H9 (cell line): ENCODE results near the gene SPTBN4. TPM values are rescaled to one million over a fixed set of nuclear protein-coding genes. Genes with fewer than 3 reads are reported as not detected.

Experiments
- DNase-seq: peaks from one replicate; pipeline ENCODE4 v3.0.0-alpha.2; 2017
- H2AFZ ChIP-seq: one replicate; pipeline ENCODE4 v1.6.1; 2013; ENCODE audit warnings: mild to moderate bottlenecking, low read length, control low read depth, moderate library complexity
- H2AK5ac ChIP-seq: 2 replicates; pipeline ENCODE4 v1.6.1; 2013; ENCODE audit warnings: low read length, control low read depth, mixed read lengths; ENCODE audit not compliant: insufficient read length
- H2BK120ac ChIP-seq: one replicate; pipeline ENCODE4 v1.6.1; 2013; ENCODE audit warnings: low read depth, mild to moderate bottlenecking, low read length, control low read depth, inconsistent platforms; ENCODE audit not compliant: poor library complexity, severe bottlenecking
- H2BK12ac ChIP-seq: 2 replicates; pipeline ENCODE4 v1.6.1; 2013; ENCODE audit warnings: low read length, control low read depth, mixed read lengths, low read depth; ENCODE audit not compliant: insufficient read length
- H2BK15ac ChIP-seq: 2 replicates; pipeline ENCODE4 v1.6.1; 2013; ENCODE audit warnings: low read depth, low read length, control low read depth
- H2BK20ac ChIP-seq: one replicate; pipeline ENCODE4 v1.6.1; 2013; ENCODE audit warnings: low read depth, mild to moderate bottlenecking, low read length, control low read depth, inconsistent platforms; ENCODE audit not compliant: poor library complexity, severe bottlenecking
- H2BK5ac ChIP-seq: 2 replicates; pipeline ENCODE4 v1.6.1; 2013; ENCODE audit warnings: low read length, control low read depth, mixed read lengths; ENCODE audit not compliant: insufficient read length
- H3K14ac ChIP-seq: 2 replicates; pipeline ENCODE4 v1.6.1; 2013; ENCODE audit warnings: low read length, control low read depth; ENCODE audit not compliant: insufficient read depth
- H3K18ac ChIP-seq: 2 replicates; pipeline ENCODE4 v1.6.1; 2013; ENCODE audit warnings: low read depth, mild to moderate bottlenecking, mixed read lengths, low read length, control low read depth; ENCODE audit not compliant: insufficient read length
- H3K23ac ChIP-seq: 2 replicates; pipeline ENCODE4 v1.6.1; 2013; ENCODE audit warnings: low read length, control low read depth, mixed read lengths, low read depth; ENCODE audit not compliant: insufficient read length
- H3K23me2 ChIP-seq: 2 replicates; pipeline ENCODE4 v1.6.1; 2013; ENCODE audit warnings: low read depth, mild to moderate bottlenecking, mixed read lengths, low read length, control low read depth; ENCODE audit not compliant: insufficient read length, poor library complexity, severe bottlenecking
- H3K27ac ChIP-seq: 2 replicates; pipeline ENCODE4 v1.5.1; 2013; ENCODE audit warnings: low read length, control low read depth, mixed read lengths, low read depth; ENCODE audit not compliant: insufficient read length
- H3K27me3 ChIP-seq: 2 replicates; pipeline ENCODE4 v1.6.1; 2013; ENCODE audit warnings: low read length, control low read depth, inconsistent platforms; ENCODE audit not compliant: insufficient read depth
- H3K4ac ChIP-seq: 2 replicates; pipeline ENCODE4 v1.6.1; 2013; ENCODE audit warnings: low read depth, mild to moderate bottlenecking, control low read depth, inconsistent platforms, low read length, moderate library complexity
- H3K4me1 ChIP-seq: 2 replicates; pipeline ENCODE4 v1.6.1; 2013; ENCODE audit warnings: low read length, control low read depth, inconsistent platforms; ENCODE audit not compliant: insufficient read depth
- H3K4me2 ChIP-seq: 2 replicates; pipeline ENCODE4 v1.6.1; 2013; ENCODE audit warnings: low read length, control low read depth, mixed read lengths; ENCODE audit not compliant: insufficient read length, insufficient read depth
- H3K56ac ChIP-seq: 2 replicates; pipeline ENCODE4 v1.6.1; 2013; ENCODE audit warnings: low read depth, mild to moderate bottlenecking, mixed read lengths, low read length, control low read depth; ENCODE audit not compliant: insufficient read length
- H3K79me1 ChIP-seq: 2 replicates; pipeline ENCODE4 v1.6.1; 2013; ENCODE audit warnings: low read depth, mild to moderate bottlenecking, moderate library complexity, low read length, control low read depth, inconsistent platforms; ENCODE audit not compliant: insufficient read depth, poor library complexity, severe bottlenecking
- H3K79me2 ChIP-seq: 2 replicates; pipeline ENCODE4 v1.6.1; 2013; ENCODE audit warnings: low read length, control low read depth, inconsistent platforms; ENCODE audit not compliant: insufficient read depth
- H3K9ac ChIP-seq: 2 replicates; pipeline ENCODE4 v1.6.1; 2013; ENCODE audit warnings: low read length, control low read depth, mixed read lengths; ENCODE audit not compliant: insufficient read length; ENCODE audit errors: extremely low read depth
- H3K9me3 ChIP-seq: one replicate; pipeline ENCODE4 v1.6.1; 2013; ENCODE audit warnings: low read depth, low read length, inconsistent platforms; ENCODE audit not compliant: control insufficient read depth
- H3T11ph ChIP-seq: one replicate; pipeline ENCODE4 v1.6.1; 2013; ENCODE audit warnings: mild to moderate bottlenecking, low read length, control low read depth, inconsistent platforms
- H4K20me1 ChIP-seq: one replicate; pipeline ENCODE4 v1.6.1; 2013; ENCODE audit not compliant: control insufficient read depth, insufficient read length, insufficient read depth
- H4K5ac ChIP-seq: 2 replicates; pipeline ENCODE4 v1.6.1; 2013; ENCODE audit warnings: low read depth, mild to moderate bottlenecking, mixed read lengths, low read length, control low read depth; ENCODE audit not compliant: insufficient read length
- H4K8ac ChIP-seq: replicated peaks from 2 replicates; pipeline ENCODE4 v1.6.1; 2013; ENCODE audit warnings: low read length, control low read depth, mixed read lengths, low read depth; ENCODE audit not compliant: insufficient read length
- H4K91ac ChIP-seq: 2 replicates; pipeline ENCODE4 v1.6.1; 2013; ENCODE audit warnings: low read depth, mild to moderate bottlenecking, moderate library complexity, mixed read lengths, low read length, control low read depth; ENCODE audit not compliant: insufficient read length
- H3K27ac Mint-ChIP-seq, 3 experiments: 2 replicates in 2 of 3; 3 replicates in 1 of 3; pipeline ENCODE4 v1.8.0; 2020 to 2021; ENCODE audit warnings: mixed read lengths in 3 of 3, mild to moderate bottlenecking in 1 of 3, moderate library complexity in 1 of 3
- H3K27me3 Mint-ChIP-seq: 2 replicates; pipeline ENCODE4 v1.8.0; 2021; ENCODE audit warnings: low read depth, mild to moderate bottlenecking, moderate library complexity, mixed read lengths
- H3K36me3 Mint-ChIP-seq, 3 experiments: 2 replicates in 2 of 3; 3 replicates in 1 of 3; pipeline ENCODE4 v1.8.0; 2020 to 2021; ENCODE audit warnings: low read depth in 3 of 3, mixed read lengths in 3 of 3; ENCODE audit not compliant: insufficient read depth in 1 of 3
- H3K4me1 Mint-ChIP-seq, 2 experiments: 2 replicates each; pipeline ENCODE4 v1.8.0; 2020; ENCODE audit warnings: mixed read lengths in 2 of 2
- H3K4me3 Mint-ChIP-seq, 2 experiments: 2 replicates in 1 of 2; 3 replicates in 1 of 2; pipeline ENCODE4 v1.8.0; 2020 to 2021; ENCODE audit warnings: mild to moderate bottlenecking in 2 of 2, mixed read lengths in 2 of 2, moderate library complexity in 1 of 2
- H3K9me3 Mint-ChIP-seq, 2 experiments: 2 replicates in 1 of 2; 3 replicates in 1 of 2; pipeline ENCODE4 v1.8.0; 2020; ENCODE audit warnings: mild to moderate bottlenecking in 2 of 2, mixed read lengths in 2 of 2, moderate library complexity in 1 of 2
- CTCF ChIP-seq: fragments of 200-600 bp; sonication (generic); conservative IDR thresholded peaks from 3 replicates; pipeline ENCODE4 v1.8.0; 2021; ENCODE audit warnings: antibody characterized with exemption, mild to moderate bottlenecking
- WGBS: extraction: QIAGEN DNeasy Blood & Tissue Kit; methylation state at CpG from one replicate; pipeline ENCODE4 v1.1.7; 2013; ENCODE audit warnings: missing lambda C conversion rate, low lambda C conversion rate, mixed read lengths; ENCODE audit not compliant: insufficient read length; ENCODE audit errors: extremely low coverage; 5-methylcytosine and 5-hydroxymethylcytosine counted together
- total RNA-seq: library from RNA; stranded (reverse); gene quantifications from 2 replicates; pipeline ENCODE4 v1.2.1, GENCODE V29; 2021

SPTBN4 gene
- total RNA-seq, 1 experiment from 2014 or later = 2.9 TPM

- H3K27me3 Mint-ChIP-seq = peaks cover 36% of the 10 kb centered on the region
- H3K4ac ChIP-seq = no peak overlapping the region
- TF ChIP-seq CTCF = no peak
These were observed 67.3 kb downstream of the SPTBN4 start for GRCh38 chr19:40534148-40534547.

More at GRCh38 chr19:40534148-40534547, 67.3 kb downstream of the SPTBN4 start:
- H3K79me1 ChIP-seq = no peaks in the 10 kb centered on the region
- Mint-ChIP-seq H3K4me1 (peaks cover 10 to 18% of the 10 kb centered on the region in 2 experiments), H3K36me3 (no peaks in the 10 kb centered on the region), H3K9me3 (peaks cover 2 to 4% of the 10 kb centered on the region in 2 experiments; a peak in 4 of 5 replicates), H3K4me3 (no peak overlapping the region), H3K27ac (no peak overlapping the region)
- no peak overlapping the region for H2BK15ac ChIP-seq
- no peak overlapping the region for H3K4me2 ChIP-seq
- H3K14ac ChIP-seq = no peak overlapping the region
- H2BK5ac ChIP-seq = no peak overlapping the region
- no CpG with 5 or more reads among the region's 4 CpGs for WGBS
- no peak overlapping the region for H4K91ac ChIP-seq
- H3K18ac ChIP-seq = no peak overlapping the region
- H2BK120ac ChIP-seq = no peak overlapping the region
- H3K9me3 ChIP-seq = no peaks in the 10 kb centered on the region
- H3K4me1 ChIP-seq = no peaks in the 10 kb centered on the region
- H2BK12ac ChIP-seq = no peak overlapping the region
- no peak overlapping the region for H3T11ph ChIP-seq
- H3K23me2 ChIP-seq = no peaks in the 10 kb centered on the region
- no peaks in the 10 kb centered on the region for H3K79me2 ChIP-seq
- DNase-seq = no peak
- H4K5ac ChIP-seq = no peak overlapping the region
- no peak overlapping the region for H2AK5ac ChIP-seq
- H3K27ac ChIP-seq = no peak overlapping the region
- no peak overlapping the region for H3K23ac ChIP-seq
- H2BK20ac ChIP-seq = no peak overlapping the region
- no peaks in the 10 kb centered on the region for H4K20me1 ChIP-seq
- no peak overlapping the region for H2AFZ ChIP-seq
- H4K8ac ChIP-seq = no peak overlapping the region
- no peak overlapping the region for H3K9ac ChIP-seq
- no peak overlapping the region for H3K56ac ChIP-seq
- no peaks in the 10 kb centered on the region for H3K27me3 ChIP-seq
